ENCODE results near the gene SNX22.

Gene SNX22

DNA sequence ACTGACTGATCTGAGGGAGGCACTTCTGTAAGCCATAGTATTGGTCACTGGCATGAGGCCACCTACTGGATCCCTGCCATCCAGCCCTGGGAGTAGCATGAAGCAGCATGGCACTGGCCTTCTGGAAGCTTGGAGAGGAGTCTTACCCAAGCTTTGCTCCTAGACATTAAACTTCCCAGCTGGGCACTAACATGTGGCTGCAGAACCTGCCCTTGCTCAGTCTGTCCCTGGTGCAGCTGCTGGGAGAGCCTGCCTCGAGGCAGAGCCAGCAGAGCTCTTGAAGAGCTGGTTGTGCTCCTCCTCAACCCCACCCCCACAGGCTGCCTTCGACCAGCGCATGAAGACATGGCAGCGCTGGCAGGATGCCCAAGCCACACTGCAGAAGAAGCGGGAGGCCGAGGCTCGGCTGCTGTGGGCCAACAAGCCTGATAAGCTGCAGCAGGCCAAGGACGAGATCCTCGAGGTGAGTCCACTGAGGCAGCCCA lies 17.1 kb upstream of the SNX22 start:
- DNase-seq, result no peak

DNA sequence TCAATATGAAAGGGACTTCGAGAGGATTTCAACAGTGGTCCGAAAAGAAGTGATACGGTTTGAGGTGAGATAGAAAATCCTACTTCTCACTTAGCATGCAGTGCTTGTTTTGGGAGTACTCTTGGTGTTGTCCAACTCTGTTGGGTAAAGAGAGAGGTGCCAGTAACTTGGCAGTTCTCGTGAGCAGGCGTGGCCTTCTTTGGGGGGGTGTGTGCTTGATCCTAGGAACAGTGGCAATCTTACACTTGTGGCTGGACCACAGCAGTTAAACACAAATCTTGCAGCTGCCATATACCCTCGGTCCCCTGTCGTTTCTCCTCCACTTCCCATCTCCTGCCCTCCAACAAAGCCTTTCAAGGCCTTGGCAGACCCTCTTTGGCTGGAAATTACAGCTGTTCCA lies 15.2 kb upstream of the SNX22 start:
- no peak for DNase-seq

- DNase-seq, result peak; percentile 49
These were observed 14.2 kb upstream of the SNX22 start for GRCh38 chr15:64137226-64137833.

DNA sequence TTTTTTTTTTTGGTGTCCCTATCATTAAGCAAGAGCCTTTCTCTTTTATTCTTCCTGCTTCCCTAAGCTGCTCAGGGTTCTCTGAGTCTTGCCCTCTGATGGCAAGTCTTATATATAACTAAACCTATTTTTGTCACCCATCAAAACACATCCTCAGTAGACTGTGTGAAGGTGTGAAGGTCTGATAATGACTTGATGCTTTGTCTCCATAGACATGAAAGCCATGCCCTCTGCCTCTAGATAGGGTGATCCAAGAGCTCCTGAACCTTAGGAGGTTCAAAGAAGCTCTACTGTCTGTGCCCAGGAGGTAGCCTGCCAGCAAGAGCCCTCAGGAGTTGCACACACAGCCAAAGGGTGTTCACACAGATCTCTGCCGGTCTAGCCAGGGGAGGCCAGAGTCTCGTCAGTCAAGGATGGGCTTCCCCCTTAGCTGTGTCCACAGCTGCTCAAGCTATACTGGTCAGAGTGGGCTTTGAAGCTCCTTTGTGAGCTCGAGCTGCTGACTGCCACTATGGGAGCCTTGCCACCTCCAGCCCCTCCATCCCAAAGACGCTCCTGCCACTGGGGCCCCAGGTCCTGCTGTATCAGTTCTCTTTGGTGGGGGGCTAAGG lies 13.1 kb upstream of the SNX22 start:
- no peak for DNase-seq

DNA sequence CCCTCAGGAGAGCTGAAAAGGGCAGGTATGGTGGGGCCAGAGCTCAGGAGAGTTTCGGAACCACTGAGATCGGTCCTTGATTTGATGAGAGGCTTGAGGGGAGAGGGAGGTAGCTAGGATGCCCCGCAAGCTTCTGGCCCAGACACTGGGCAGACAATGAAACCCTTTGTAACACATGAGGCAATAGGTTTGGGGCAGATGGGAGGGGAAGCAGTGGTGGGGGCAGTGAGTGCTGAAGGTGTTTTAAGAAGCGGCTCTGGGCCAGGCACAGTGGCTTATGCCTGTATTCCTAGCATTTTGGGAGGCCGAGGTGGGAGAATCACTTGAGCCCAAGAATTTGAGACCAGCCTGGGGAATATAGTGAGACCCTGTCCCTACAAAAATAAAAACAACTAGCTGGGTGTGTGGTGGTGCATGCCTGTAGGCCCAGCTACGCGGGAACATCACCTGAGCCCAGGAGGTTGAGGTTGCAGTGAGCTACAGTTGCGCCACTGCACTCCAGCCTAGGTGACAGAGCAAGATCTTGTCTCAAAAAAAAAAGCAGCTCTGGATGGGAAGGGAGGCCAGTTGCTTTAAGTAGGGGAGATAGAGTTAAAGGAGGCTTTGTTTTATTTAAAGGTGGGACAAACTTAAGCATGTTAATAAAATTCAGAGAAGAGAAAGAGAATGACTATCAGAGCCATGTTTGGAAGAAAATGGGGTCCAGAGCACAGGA lies 9.6 kb upstream of the SNX22 start:
- no peak for DNase-seq

GRCh38 chr15:64143276-64143675 lies 8.3 kb upstream of the SNX22 start:
- no peak for DNase-seq

GRCh38 chr15:64144192-64144564 lies 7.4 kb upstream of the SNX22 start:
- no peak for DNase-seq

GRCh38 chr15:64144565-64145281 lies 6.8 kb upstream of the SNX22 start:
- no peak for DNase-seq

DNA sequence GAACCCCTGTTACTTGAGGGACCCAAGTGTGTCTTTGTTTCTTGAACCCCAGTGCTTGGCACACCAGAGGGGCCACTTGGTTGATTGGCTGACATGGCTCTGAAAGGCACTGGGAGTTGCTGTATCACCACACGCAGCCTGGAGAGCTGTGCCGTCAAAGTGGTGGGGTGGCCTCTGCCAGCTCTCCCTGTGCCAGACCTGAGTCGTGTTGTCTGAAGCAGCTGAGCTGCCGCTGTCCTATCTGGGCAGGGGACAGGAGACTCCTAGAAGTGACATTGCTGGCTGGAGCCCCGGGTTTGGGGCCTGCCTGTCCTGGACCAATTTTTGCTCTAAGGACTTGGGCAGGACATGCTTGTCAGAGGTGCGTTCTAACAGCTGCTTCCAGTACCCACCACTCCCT lies 5.5 kb upstream of the SNX22 start:
- no peak for DNase-seq

GRCh38 chr15:64146520-64146884 lies 5.0 kb upstream of the SNX22 start:
- no peak for DNase-seq

- DNase-seq, result no peak
These were observed 4.4 kb upstream of the SNX22 start for GRCh38 chr15:64146885-64147681.

GRCh38 chr15:64148168-64148567 lies 3.4 kb upstream of the SNX22 start:
- DNase-seq, result no peak

GRCh38 chr15:64148581-64148980 lies 3.0 kb upstream of the SNX22 start:
- no peak for DNase-seq

GRCh38 chr15:64149424-64149823 lies 2.1 kb upstream of the SNX22 start:
- no peak for DNase-seq

- DNase-seq, result no peak
These were observed 1.5 kb upstream of the SNX22 start for GRCh38 chr15:64149893-64150578.

DNA sequence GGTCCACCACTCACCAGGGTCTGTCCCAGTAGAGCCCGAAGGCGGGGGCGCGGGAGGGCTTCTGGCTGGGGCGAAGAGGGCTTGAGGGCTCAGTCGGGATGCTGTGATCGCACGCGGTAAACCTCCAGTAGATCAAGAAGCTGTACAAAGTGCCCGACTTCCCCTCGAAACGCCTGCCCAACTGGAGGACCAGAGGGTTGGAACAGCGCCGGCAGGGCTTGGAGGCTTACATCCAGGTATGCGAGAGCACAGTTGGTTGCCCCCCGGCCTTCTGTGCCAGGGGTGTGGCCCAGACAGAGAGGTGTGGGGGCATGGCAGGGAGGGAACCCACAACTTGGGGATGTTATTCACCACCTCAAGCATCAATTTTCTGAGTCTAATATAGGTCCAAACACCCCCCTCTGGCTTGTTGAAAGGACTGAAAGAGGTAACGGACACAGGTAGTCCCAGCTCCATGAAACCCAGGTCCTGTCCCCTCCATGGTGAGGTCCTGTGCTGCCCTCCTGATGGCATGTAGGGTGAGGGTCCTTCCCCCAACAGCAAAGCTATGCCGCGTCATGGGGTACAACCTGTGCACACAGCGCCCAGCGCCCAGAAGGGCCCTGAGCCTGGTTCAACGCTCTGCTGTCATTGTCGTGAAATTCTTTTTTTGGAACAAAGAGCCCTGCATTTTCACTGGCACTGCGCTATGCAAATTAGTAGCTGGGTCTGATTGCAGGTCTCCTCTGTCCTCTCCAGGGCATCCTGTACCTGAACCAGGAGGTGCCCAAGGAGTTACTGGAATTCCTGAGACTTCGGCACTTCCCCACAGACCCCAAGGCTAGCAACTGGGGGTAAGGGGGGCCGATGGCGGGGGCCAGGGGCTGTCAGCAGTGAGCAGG lies 1.2 kb downstream of the SNX22 start:
- DNase-seq, result no peak

DNA sequence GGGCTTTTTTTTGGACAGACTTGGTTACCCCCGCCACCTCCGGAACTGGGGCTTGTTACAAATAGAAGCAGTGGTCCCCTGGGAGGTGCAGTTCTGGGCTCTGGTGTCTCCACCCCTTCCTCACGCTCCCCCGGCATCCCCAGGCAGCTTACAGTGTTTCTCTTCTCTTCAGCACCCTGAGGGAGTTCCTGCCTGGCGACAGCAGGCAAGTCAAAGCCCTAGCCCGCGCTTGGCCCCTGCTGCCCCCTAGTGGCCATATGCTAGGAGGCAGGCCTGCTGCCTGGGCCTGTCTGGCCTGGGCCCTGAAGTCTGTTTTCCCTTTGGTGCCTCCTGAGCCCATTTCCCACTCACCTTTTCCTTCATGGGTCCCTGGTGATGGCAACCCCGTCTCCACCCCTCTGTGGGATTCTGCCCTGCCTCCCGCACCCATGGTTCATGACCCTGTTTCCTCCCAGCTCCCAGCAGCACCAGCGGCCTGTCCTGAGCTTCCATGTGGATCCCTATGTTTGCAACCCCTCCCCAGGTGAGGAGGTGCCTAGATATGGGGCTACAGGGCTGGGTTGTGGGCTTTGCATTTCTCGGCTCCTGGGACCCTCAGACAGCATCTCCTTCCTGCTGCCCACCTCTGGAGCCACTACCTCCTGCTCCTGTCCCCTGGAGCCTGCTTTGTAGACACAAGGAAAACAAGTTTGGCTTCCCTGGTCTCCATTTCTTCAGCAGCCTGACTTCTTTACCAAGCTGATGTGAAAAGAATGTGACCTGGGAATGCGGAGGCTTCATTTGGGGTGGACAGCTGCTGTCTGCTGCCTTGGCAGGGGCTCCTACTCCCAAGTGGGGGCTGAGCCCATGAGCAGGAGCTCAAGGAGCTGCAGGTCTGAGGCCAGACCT lies 2.2 kb downstream of the SNX22 start:
- DNase-seq, result peak; percentile 92

GRCh38 chr15:64155802-64156651 lies 4.5 kb downstream of the SNX22 start:
- DNase-seq, result no peak

DNA sequence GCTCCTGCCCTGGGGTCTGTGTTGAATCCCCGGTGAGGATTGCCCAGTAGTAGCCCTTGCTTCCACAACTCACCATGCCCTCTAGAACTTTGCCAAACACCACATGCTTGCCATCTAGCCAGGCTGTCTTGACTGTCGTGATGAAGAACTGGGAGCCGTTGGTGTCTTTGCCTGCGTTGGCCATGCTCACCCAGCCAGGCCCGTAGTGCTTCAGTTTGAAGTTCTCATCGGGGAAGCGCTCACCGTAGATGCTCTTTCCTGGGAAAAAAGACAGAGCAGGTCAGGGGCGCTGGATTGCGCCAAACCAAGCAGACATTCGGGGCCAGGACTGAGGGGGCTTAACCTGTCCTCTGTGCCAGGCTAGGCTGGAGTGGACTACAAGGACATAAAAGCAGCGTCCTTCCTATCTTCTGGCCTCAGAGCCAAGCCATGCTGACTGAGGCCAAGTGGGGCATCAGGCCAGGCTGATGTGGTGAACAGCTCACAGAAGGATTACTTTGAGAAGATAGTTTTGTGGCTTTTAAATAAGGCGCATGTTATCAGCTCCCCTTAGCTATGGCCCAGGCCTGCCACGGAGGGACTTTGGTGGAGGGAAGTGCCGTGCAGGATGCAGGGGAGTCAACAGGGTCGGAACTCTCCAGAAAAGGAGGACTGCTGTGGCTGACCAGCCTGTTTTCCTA lies 5.3 kb downstream of the SNX22 start:
- no peak for DNase-seq
